ENCODE results near the gene IL17D. TPM values are rescaled to one million over a fixed set of nuclear protein-coding genes. Genes with fewer than 3 reads are reported as not detected.

IL17D gene
- polyA plus RNA-seq, 3 donors: 0.54 to 7.3 (median 0.98) TPM

GRCh38 chr13:20686167-20686566 lies 17.3 kb upstream of the IL17D start:
- WGBS, 3 donors: 87 to 100% (median 91%) methylated on average over 1 of the region's 1 CpG
- H3K27ac ChIP-seq (ENCODE audit: low read depth, low read length): no peak overlapping the region

DNA sequence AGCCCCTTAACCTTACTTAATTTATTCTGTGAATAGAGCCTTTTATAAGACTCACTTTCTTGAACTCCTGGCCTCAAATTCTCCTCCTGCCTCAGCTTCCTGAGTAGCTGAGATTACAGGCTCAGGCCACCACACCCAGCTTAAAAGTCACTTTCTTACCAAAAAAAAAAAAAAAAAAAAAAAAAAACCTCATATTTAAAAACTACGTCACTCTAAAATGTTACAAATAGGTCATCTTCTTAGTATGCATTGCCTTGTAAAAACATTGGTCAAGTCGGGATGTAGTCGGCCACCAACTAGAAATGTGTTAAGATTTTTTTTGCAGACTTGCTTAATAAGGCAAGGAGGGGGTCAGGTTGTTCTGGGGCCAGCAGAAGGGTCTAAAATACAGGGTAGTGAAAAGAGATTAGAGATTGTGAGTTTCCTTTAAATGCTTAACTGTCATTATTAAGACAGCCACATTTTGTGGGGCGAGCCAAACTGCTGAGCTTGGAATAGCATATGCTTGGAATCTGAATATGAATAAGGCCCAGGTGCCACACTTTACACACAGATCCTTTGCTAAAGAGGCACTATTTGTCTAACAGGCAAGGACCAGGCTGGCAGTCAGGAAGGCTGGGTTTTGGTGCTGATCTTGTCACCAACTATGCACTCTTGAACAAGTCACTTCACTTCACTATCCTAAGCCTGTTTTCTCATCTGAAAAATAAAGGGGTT lies 16.5 kb upstream of the IL17D start:
- 79 to 84% (median 82%) methylated on average over 4 of the region's 4 CpGs for WGBS, 3 donors
- H3K27ac ChIP-seq (ENCODE audit: low read depth, low read length): no peak overlapping the region

GRCh38 chr13:20689291-20689690 lies 14.2 kb upstream of the IL17D start:
- 92 to 97% (median 94%) methylated on average over 3 of the region's 3 CpGs for WGBS, 3 donors
- no peak overlapping the region for H3K27ac ChIP-seq (ENCODE audit: low read depth, low read length)

DNA sequence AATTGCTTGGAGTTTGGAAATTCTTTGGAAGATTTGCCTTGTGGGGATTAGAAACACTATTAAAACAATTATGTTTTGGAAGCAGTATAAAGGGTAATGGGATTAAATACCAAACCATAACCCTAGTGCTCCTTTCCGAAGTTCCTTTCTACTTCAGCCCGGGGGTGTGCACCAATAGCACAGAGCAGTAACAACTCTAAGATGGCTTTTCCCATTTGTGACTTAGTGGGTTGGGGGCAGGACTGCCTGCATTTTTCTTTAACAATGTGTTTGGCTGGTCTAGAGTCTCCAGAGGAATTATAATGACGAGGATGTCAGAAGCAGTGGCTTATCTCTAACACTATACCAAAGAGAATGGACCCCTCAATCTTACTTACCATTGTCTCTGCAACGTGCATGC lies 11.9 kb upstream of the IL17D start:
- no peak overlapping the region for H3K27ac ChIP-seq (ENCODE audit: low read depth, low read length)
- WGBS, 3 donors: 66 to 70% (median 69%) methylated on average over 4 of the region's 4 CpGs

GRCh38 chr13:20696073-20696472 lies 7.4 kb upstream of the IL17D start:
- WGBS, 3 donors: 53 to 73% (median 60%) methylated on average over 4 of the region's 4 CpGs
- H3K27ac ChIP-seq (ENCODE audit: low read depth, low read length): no peak overlapping the region

- no peak overlapping the region for H3K27ac ChIP-seq (ENCODE audit: low read depth, low read length)
- 94 to 95% (median 94%) methylated on average over 9 of the region's 9 CpGs for WGBS, 3 donors
These were observed 3.8 kb upstream of the IL17D start for GRCh38 chr13:20699715-20700114.

GRCh38 chr13:20700288-20700687 lies 3.2 kb upstream of the IL17D start:
- no peak overlapping the region for H3K27ac ChIP-seq (ENCODE audit: low read depth, low read length)
- WGBS, 3 donors: 91 to 94% (median 92%) methylated on average over 6 of the region's 6 CpGs

GRCh38 chr13:20701461-20701860 lies 2.0 kb upstream of the IL17D start:
- H3K27ac ChIP-seq (ENCODE audit: low read depth, low read length): no peak overlapping the region
- WGBS, 3 donors: 82 to 96% (median 84%) methylated on average over 3 of the region's 3 CpGs

DNA sequence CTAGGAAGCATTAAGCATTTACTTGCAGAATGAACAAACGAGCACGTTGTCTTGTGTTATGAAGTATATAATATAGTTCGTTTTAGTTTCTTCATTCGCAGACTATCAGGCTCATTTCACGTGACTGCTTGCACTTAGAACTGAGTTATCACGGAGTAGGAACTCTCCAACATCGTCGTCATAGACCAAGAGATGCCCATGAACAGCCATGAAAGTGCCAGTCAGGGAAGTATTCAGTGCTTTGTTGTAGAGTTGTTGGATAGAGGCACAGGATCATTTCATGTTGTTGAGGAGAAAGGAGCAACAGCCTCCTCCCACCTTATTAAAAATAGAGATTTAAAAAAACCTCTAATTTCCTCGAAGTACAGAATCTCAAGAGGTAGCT lies 977 bp upstream of the IL17D start:
- 17 to 27% (median 18%) methylated on average over 9 of the region's 9 CpGs for WGBS, 3 donors
- no peak overlapping the region for H3K27ac ChIP-seq (ENCODE audit: low read depth, low read length)

- no peak overlapping the region for H3K27ac ChIP-seq (ENCODE audit: low read depth, low read length)
- 0 to 1% (median 1%) methylated on average over 26 to 98 of the region's 98 CpGs for WGBS, 3 donors
These were observed 420 bp downstream of the IL17D start for GRCh38 chr13:20703780-20704458.

- H3K27ac ChIP-seq (ENCODE audit: low read depth, low read length): no peak overlapping the region
- 30 to 33% (median 30%) methylated on average over 10 to 19 of the region's 20 CpGs for WGBS, 3 donors
These were observed 1.1 kb downstream of the IL17D start for GRCh38 chr13:20704459-20705069.

DNA sequence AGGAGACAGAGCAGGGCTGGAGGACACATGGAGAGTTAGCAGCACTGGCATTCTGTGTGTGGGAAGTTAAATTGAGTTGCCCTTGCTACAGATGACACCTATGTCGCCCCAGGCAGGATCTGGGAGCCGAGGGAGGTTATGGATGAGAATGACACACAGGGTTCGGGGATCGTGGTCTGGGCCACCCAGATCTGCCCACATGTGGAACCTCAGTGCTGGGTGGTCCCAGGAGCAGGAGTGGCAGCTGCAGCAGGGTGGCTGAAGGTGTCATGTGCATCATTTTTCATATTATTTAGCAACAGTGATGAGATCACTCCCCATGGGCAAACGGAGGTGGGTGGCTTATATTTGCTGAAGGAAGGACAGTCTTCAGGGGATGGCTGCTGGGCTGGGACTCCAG lies 3.2 kb downstream of the IL17D start:
- WGBS, 3 donors: 82 to 92% (median 89%) methylated on average over 5 of the region's 5 CpGs
- H3K27ac ChIP-seq (ENCODE audit: low read depth, low read length): no peak overlapping the region

GRCh38 chr13:20708216-20708615 lies 4.7 kb downstream of the IL17D start:
- H3K27ac ChIP-seq (ENCODE audit: low read depth, low read length): no peak overlapping the region
- 65 to 77% (median 73%) methylated on average over 2 of the region's 2 CpGs for WGBS, 3 donors

- WGBS, 3 donors: 82 to 89% (median 87%) methylated on average over 8 of the region's 8 CpGs
- H3K27ac ChIP-seq (ENCODE audit: low read depth, low read length): no peak overlapping the region
These were observed 5.9 kb downstream of the IL17D start for GRCh38 chr13:20709369-20709768.

- 55 to 58% (median 56%) methylated on average over 4 of the region's 4 CpGs for WGBS, 3 donors
- no peak overlapping the region for H3K27ac ChIP-seq (ENCODE audit: low read depth, low read length)
These were observed 6.3 kb downstream of the IL17D start for GRCh38 chr13:20709782-20710181.

GRCh38 chr13:20711301-20712044 lies 8.0 kb downstream of the IL17D start:
- H3K27ac ChIP-seq (ENCODE audit: low read depth, low read length): no peak overlapping the region
- 72 to 87% (median 87%) methylated on average over 13 of the region's 13 CpGs for WGBS, 3 donors

DNA sequence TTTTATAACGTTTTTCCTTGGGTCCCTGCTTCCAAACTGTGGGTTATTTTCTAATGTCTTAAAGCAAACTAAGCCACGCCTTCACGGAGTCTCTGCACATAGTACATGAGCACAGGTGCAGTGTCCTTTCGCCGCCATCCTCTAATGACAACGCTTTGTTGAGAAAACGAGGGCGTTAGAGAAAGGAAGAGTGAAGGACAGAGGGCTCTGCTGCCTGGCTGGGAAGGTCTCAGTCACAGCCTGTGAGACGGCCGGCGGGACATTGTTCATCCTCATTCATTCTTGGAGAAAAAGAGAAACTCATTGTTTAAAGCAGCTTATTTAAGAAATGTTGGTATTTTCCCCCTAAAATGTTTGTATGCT lies 9.5 kb downstream of the IL17D start:
- H3K27ac ChIP-seq (ENCODE audit: low read depth, low read length): no peak overlapping the region
- WGBS, 3 donors: 25 to 43% (median 32%) methylated on average over 11 of the region's 11 CpGs

- 54 to 59% (median 58%) methylated on average over 11 of the region's 11 CpGs for WGBS, 3 donors
- H3K27ac ChIP-seq (ENCODE audit: low read depth, low read length): no peak overlapping the region
These were observed 10.3 kb downstream of the IL17D start for GRCh38 chr13:20713751-20714150.

GRCh38 chr13:20714161-20714560 lies 10.7 kb downstream of the IL17D start:
- WGBS, 3 donors: 47 to 70% (median 51%) methylated on average over 8 of the region's 8 CpGs
- H3K27ac ChIP-seq (ENCODE audit: low read depth, low read length): peak overlapping the region; percentile 29

All from adipose tissue (tissue), 3 donors.